Kidney (tissue), 14 donors: ENCODE results near the gene RHOT2. TPM values are rescaled to one million over a fixed set of nuclear protein-coding genes. Genes with fewer than 3 reads are reported as not detected.

Experiments used
- DNase-seq, 5 donors: peaks; one replicate each; pipeline ENCODE4 v3.0.0-alpha.2; 2013 to 2020
- FAIRE-seq: peaks from 2 replicates; lab custom pipeline; 2012; peaks lifted over from hg19 to GRCh38; lab: Jason Lieb, UNC
- H3K27ac ChIP-seq, 2 donors: one replicate each; pipeline ENCODE4 v1.7.0; 2013; ENCODE audit warnings: low read depth in 2 of 2, low read length in 2 of 2, inconsistent platforms in 1 of 2
- H3K27me3 ChIP-seq: one replicate; pipeline ENCODE4 v1.7.1; 2013; ENCODE audit warnings: low read length, inconsistent platforms; ENCODE audit not compliant: control insufficient read depth, insufficient read depth
- H3K36me3 ChIP-seq, 3 donors: one replicate each; pipeline versions ENCODE4 v1.7.0 to v1.7.1; 2013; ENCODE audit warnings: low read length in 3 of 3, control low read depth in 1 of 3, inconsistent platforms in 1 of 3; ENCODE audit not compliant: insufficient read depth in 3 of 3, control insufficient read depth in 2 of 3
- H3K4me1 ChIP-seq, 3 donors: one replicate each; pipeline versions ENCODE4 v1.7.0 to v1.7.1; 2013; ENCODE audit warnings: low read length in 3 of 3, inconsistent platforms in 1 of 3, low read depth in 1 of 3; ENCODE audit not compliant: control insufficient read depth in 2 of 3, insufficient read depth in 2 of 3
- H3K4me3 ChIP-seq, 3 donors: one replicate each; pipeline versions ENCODE4 v1.7.0 to v1.8.1; 2013; ENCODE audit warnings: low read length in 3 of 3, control low read depth in 1 of 3, inconsistent platforms in 1 of 3
- H3K9ac ChIP-seq, 3 donors: one replicate each; pipeline versions ENCODE4 v1.7.0 to v1.7.1; 2013; ENCODE audit warnings: low read length in 3 of 3, control low read depth in 1 of 3, inconsistent platforms in 1 of 3
- H3K9me3 ChIP-seq, 3 donors: one replicate each; pipeline versions ENCODE4 v1.7.0 to v1.7.1; 2013; ENCODE audit warnings: low read length in 3 of 3, control low read depth in 1 of 3, inconsistent platforms in 1 of 3; ENCODE audit not compliant: control insufficient read depth in 2 of 3, insufficient read depth in 1 of 3
- CTCF ChIP-seq: IDR thresholded peaks from 3 replicates; pipeline ENCODE4 v1.5.1; 2012; ENCODE audit warnings: mild to moderate bottlenecking, moderate library complexity, borderline replicate concordance; ENCODE audit not compliant: insufficient read depth; ENCODE audit errors: extremely low read depth
- intact Hi-C: fragments of 100-400 bp; cut with DNase I; formaldehyde crosslinking; loops from one replicate; pipeline ENCODE4 v1.11.1; 2022
- polyA plus RNA-seq: library from polyadenylated mRNA; stranded (reverse); fragments of 350-450 nt; fragmentation: Illumina TruSeq; extraction: RNeasy Lipid Tissue Mini Kit (QIAGEN cat#74804); gene quantifications from one replicate; pipeline ENCODE4 v1.2.3, GENCODE V29; 2014; ENCODE audit warnings: low read depth, low replicate concordance; ENCODE audit not compliant: insufficient read depth
- total RNA-seq: library from RNA; stranded (reverse); fragmentation: NEBNext Ultra II Directional; extraction: Animal tissue kit (Norgen Biotek cat#: 25700); gene quantifications from one replicate; pipeline ENCODE4 v1.2.1, GENCODE V29; 2021
- donor health status: control.
- donor health status: control.
- donor health status: control.
- donor health status: control.
- donor health status: control.
- donor health status: DM: yes; HTN: yes; CAD: no.
- donor health status: Normal renal cell carcinoma (clear cell type).

Gene RHOT2
- total and polyA plus RNA-seq, 2 donors from 2014 or later = 90.5 to 117 TPM

GRCh38 chr16:638034-638543 is 29.8 kb upstream of the RHOT2 start:
- intact Hi-C loops = no loop called here
- FAIRE-seq (no peak), DNase-seq (no peak)
- Histone ChIP-seq H3K9me3 (no peaks in the 10 kb centered on the region), H3K27me3 (no peaks in the 10 kb centered on the region), H3K4me1 (peaks cover 0 to 25% (median 0%) of the 10 kb centered on the region in 3 donors), H3K4me3 (no peak overlapping the region), H3K36me3 (no peaks in the 10 kb centered on the region), H3K9ac (no peak overlapping the region), H3K27ac (peak overlapping the region; percentile 52 to 67)
- TF ChIP-seq CTCF = no peak

- H3K36me3 ChIP-seq = no peaks in the 10 kb centered on the region
- TF ChIP-seq CTCF = no peak
- intact Hi-C loops = no loop called here
- no peak for DNase-seq
- no peak overlapping the region for H3K9ac ChIP-seq
- H3K4me1 ChIP-seq = peaks cover 0 to 25% (median 0%) of the 10 kb centered on the region in 3 donors
- H3K27ac ChIP-seq = peak overlapping the region; percentile 32 to 52
- H3K9me3 ChIP-seq = no peaks in the 10 kb centered on the region
- H3K4me3 ChIP-seq = no peak overlapping the region
- no peak for FAIRE-seq
- H3K27me3 ChIP-seq = no peaks in the 10 kb centered on the region
Measured at GRCh38 chr16:638836-639235, 29.1 kb upstream of the RHOT2 start.

GRCh38 chr16:640614-641013 is 27.3 kb upstream of the RHOT2 start:
- H3K9ac ChIP-seq = peak overlapping the region in 1 of 3 donors; percentile 81

More at GRCh38 chr16:640614-641013, 27.3 kb upstream of the RHOT2 start:
- no peak for TF ChIP-seq CTCF
- peak overlapping the region in 1 of 2 donors; percentile 80 for H3K27ac ChIP-seq
- intact Hi-C loops = no loop called here
- no peaks in the 10 kb centered on the region for H3K9me3 ChIP-seq
- no peaks in the 10 kb centered on the region for H3K27me3 ChIP-seq
- DNase-seq = no peak
- peaks cover 0 to 23% (median 0%) of the 10 kb centered on the region in 3 donors for H3K4me1 ChIP-seq
- H3K4me3 ChIP-seq = no peak overlapping the region
- FAIRE-seq = no peak
- H3K36me3 ChIP-seq = no peaks in the 10 kb centered on the region
